Gastrocnemius medialis (tissue), 4 donors: ENCODE data around the gene TGM2.

ENCODE experiments used
- POLR2A ChIP-seq, 2 donors: fragments of 450-650 bp; IDR thresholded peaks; one replicate each; pipeline ENCODE4 v1.6.1; 2017; ENCODE audit warnings: antibody characterized with exemption in 2 of 2, mild to moderate bottlenecking in 2 of 2, moderate library complexity in 2 of 2
- TF ChIP-seq, protein P1 (sequence below), 5 experiments: fragments of 450-650 bp in 3 of 5; fragments of 200-600 bp in 2 of 5; sonication (generic) in 2 of 5; IDR thresholded peaks in 4 of 5; conservative IDR thresholded peaks in 1 of 5; 1 replicate in 4 of 5; 2 replicates in 1 of 5; pipeline ENCODE4 v1.5.1; 2016 to 2019; ENCODE audit warnings: antibody characterized with exemption in 5 of 5, mild to moderate bottlenecking in 3 of 5, moderate library complexity in 3 of 5

DNA sequence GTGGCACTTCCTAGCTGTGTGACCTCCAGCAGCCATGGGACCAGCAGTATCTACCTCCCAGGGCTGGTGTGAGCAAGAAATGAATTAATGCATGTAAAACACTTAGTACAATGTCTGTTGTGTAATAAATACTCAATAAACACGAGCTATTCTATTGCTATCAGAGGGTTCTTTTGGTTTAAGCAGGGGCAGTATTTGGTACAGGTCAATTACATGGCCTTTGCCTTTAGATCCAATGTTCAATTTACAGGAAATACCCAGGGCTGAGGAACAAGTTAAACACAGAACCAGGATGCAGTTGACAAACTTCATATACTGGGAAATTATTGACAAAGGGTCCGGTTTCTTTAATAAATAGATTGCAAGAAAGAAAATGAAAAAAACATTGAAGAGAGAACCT lies 2.9 kb downstream of the TGM2 start:
- TF ChIP-seq, protein P1, sequence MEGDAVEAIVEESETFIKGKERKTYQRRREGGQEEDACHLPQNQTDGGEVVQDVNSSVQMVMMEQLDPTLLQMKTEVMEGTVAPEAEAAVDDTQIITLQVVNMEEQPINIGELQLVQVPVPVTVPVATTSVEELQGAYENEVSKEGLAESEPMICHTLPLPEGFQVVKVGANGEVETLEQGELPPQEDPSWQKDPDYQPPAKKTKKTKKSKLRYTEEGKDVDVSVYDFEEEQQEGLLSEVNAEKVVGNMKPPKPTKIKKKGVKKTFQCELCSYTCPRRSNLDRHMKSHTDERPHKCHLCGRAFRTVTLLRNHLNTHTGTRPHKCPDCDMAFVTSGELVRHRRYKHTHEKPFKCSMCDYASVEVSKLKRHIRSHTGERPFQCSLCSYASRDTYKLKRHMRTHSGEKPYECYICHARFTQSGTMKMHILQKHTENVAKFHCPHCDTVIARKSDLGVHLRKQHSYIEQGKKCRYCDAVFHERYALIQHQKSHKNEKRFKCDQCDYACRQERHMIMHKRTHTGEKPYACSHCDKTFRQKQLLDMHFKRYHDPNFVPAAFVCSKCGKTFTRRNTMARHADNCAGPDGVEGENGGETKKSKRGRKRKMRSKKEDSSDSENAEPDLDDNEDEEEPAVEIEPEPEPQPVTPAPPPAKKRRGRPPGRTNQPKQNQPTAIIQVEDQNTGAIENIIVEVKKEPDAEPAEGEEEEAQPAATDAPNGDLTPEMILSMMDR (IDR thresholded peaks at IDR 0.05 in 4 of 5, conservative IDR thresholded peaks at IDR 0.05 in 1 of 5) = no peak
- TF ChIP-seq POLR2A (IDR thresholded peaks at IDR 0.05) = no peak
